Gastroesophageal sphincter (tissue), 4 donors: Measurements from ENCODE around the gene BAD. TPM values are rescaled to one million over a fixed set of nuclear protein-coding genes. Genes with fewer than 3 reads are reported as not detected.

Experiments
- ATAC-seq: fragments of 150-250 bp; one replicate; pipeline ENCODE4 v1.9.1; 2016; ENCODE audit warnings: mild to moderate bottlenecking, moderate library complexity
- H3K27ac ChIP-seq, 4 donors: fragments of 200-600 bp; sonication (generic) in 3 of 4; 1 replicate in 3 of 4; 2 replicates in 1 of 4; pipeline ENCODE4 v1.5.1; 2016 to 2019
- H3K27me3 ChIP-seq: fragments of 200-600 bp; sonication (generic); one replicate; pipeline ENCODE4 v1.5.1; 2019
- H3K36me3 ChIP-seq, 2 donors: fragments of 200-600 bp; sonication (generic); one replicate each; pipeline ENCODE4 v1.5.1; 2019; ENCODE audit warnings: control low read depth in 1 of 2
- H3K4me1 ChIP-seq, 3 donors: fragments of 200-600 bp; sonication (generic); 1 replicate in 2 of 3; 2 replicates in 1 of 3; pipeline ENCODE4 v1.5.1; 2016 to 2019; ENCODE audit warnings: control low read depth in 2 of 3
- H3K4me3 ChIP-seq, 2 donors: fragments of 200-600 bp; sonication (generic); one replicate each; pipeline ENCODE4 v1.5.1; 2019; ENCODE audit warnings: mild to moderate bottlenecking in 1 of 2, moderate library complexity in 1 of 2
- H3K9me3 ChIP-seq, 3 donors: fragments of 200-600 bp; sonication (generic); one replicate each; pipeline ENCODE4 v1.5.1; 2017 to 2019; ENCODE audit warnings: control low read depth in 2 of 3
- CTCF ChIP-seq, 4 experiments: fragments of 200-600 bp in 2 of 4; fragments of 450-650 bp in 2 of 4; sonication (generic) in 1 of 4; IDR thresholded peaks; one replicate each; pipeline ENCODE4 v1.5.1; 2017 to 2019; ENCODE audit warnings: antibody characterized with exemption in 4 of 4, mild to moderate bottlenecking in 2 of 4, moderate library complexity in 2 of 4
- EP300 ChIP-seq: sonication (generic); formaldehyde crosslinking; IDR thresholded peaks from one replicate; pipeline ENCODE4 v1.6.1; 2017; ENCODE audit warnings: antibody characterized with exemption, mild to moderate bottlenecking
- POLR2A ChIP-seq, 2 donors: fragments of 450-650 bp; IDR thresholded peaks; one replicate each; pipeline ENCODE4 v1.6.1; 2017; ENCODE audit warnings: antibody characterized with exemption in 2 of 2, mild to moderate bottlenecking in 2 of 2, moderate library complexity in 1 of 2
- POLR2AphosphoS5 ChIP-seq: sonication (generic); formaldehyde crosslinking; IDR thresholded peaks from one replicate; pipeline ENCODE4 v1.6.1; 2017; ENCODE audit warnings: antibody characterized with exemption
- WGBS, 2 donors: methylation state at CpG; one replicate each; pipeline ENCODE4 v1.1.5; 2018; ENCODE audit warnings: low coverage in 1 of 2; 5-methylcytosine and 5-hydroxymethylcytosine counted together
- total RNA-seq, 4 donors: library from RNA; depleted of rRNA; stranded (reverse); fragments of >200 nt; gene quantifications; one replicate each; pipeline ENCODE4 v1.1.0, GENCODE V29; 2016

Gene BAD
- total RNA-seq, 4 donors from 2014 or later, result 97.1 to 156 (median 135) TPM

GRCh38 chr11:64237484-64237951, 46.9 kb downstream of the BAD start:
- Histone ChIP-seq H3K4me1 (peaks cover 3 to 59% (median 26%) of the 10 kb centered on the region in 3 donors), H3K9me3 (no peaks in the 10 kb centered on the region), H3K4me3 (no peak overlapping the region), H3K27ac (peak overlapping the region in 1 of 4 donors; percentile 95), H3K36me3 (peaks cover 0 to 40% of the 10 kb centered on the region in 2 donors), H3K27me3 (no peaks in the 10 kb centered on the region)
- no peak for TF ChIP-seq EP300
- no peak for TF ChIP-seq POLR2AphosphoS5
- no peak for TF ChIP-seq POLR2A (IDR thresholded peaks at IDR 0.05)
- TF ChIP-seq CTCF (IDR thresholded peaks at IDR 0.05), result no peak
- 80 to 83% methylated on average over 1 of the region's 12 CpGs for WGBS, 2 donors
- ATAC-seq, result no peak

GRCh38 chr11:64235437-64236161, 48.9 kb downstream of the BAD start:
- ATAC-seq, result no peak
- Histone ChIP-seq H3K27me3 (no peaks in the 10 kb centered on the region), H3K27ac (peak overlapping the region; percentile 39 to 96 (median 94)), H3K9me3 (no peaks in the 10 kb centered on the region), H3K36me3 (peaks cover 0 to 40% of the 10 kb centered on the region in 2 donors), H3K4me1 (peaks cover 3 to 69% (median 25%) of the 10 kb centered on the region in 3 donors), H3K4me3 (peak overlapping the region; percentile 61 to 65)
- TF ChIP-seq POLR2A (IDR thresholded peaks at IDR 0.05) (no peak), EP300 (no peak), CTCF (IDR thresholded peaks at IDR 0.05) (no peak), POLR2AphosphoS5 (no peak)
- WGBS, 2 donors, result 80 to 83% methylated on average over 1 of the region's 12 CpGs

GRCh38 chr11:64234647-64235379, 49.7 kb downstream of the BAD start:
- Histone ChIP-seq H3K9me3 (no peaks in the 10 kb centered on the region), H3K4me1 (peaks cover 3 to 66% (median 19%) of the 10 kb centered on the region in 3 donors), H3K36me3 (peaks cover 0 to 40% of the 10 kb centered on the region in 2 donors), H3K4me3 (peak overlapping the region; percentile 61 to 65), H3K27me3 (no peaks in the 10 kb centered on the region), H3K27ac (peak overlapping the region; percentile 39 to 96 (median 94))
- no CpG with 5 or more reads among the region's 80 CpGs for WGBS, 2 donors
- peak; percentile 45 to 48 for TF ChIP-seq POLR2A (IDR thresholded peaks at IDR 0.05)
- TF ChIP-seq POLR2AphosphoS5, result no peak
- no peak for TF ChIP-seq EP300
- TF ChIP-seq CTCF (IDR thresholded peaks at IDR 0.05), result peak in 2 of 4 experiments; percentile 27 to 28
- ATAC-seq, result peak; percentile 47

- peak; percentile 83 for ATAC-seq
- no peaks in the 10 kb centered on the region for H3K9me3 ChIP-seq
- TF ChIP-seq POLR2A (IDR thresholded peaks at IDR 0.05), result peak; percentile 25 to 43
- no peak for TF ChIP-seq CTCF (IDR thresholded peaks at IDR 0.05)
- TF ChIP-seq POLR2AphosphoS5, result peak; percentile 40
- H3K27ac ChIP-seq, result peak within 1 kb of the TSS; percentile 39 to 96 (median 96)
- H3K4me3 ChIP-seq, result peak within 1 kb of the TSS; percentile 61 to 65
- H3K4me1 ChIP-seq, result peaks cover 3 to 68% (median 26%) of the 10 kb centered on the region in 3 donors
- no peaks in the 10 kb centered on the region for H3K27me3 ChIP-seq
- peaks cover 0 to 34% of the 10 kb centered on the region in 2 donors for H3K36me3 ChIP-seq
- 3% methylated on average over 5 of the region's 62 CpGs; no CpG with 5 or more reads in 1 of the 2 donors for WGBS, 2 donors
Measured at GRCh38 chr11:64233913-64234586, 50.4 kb downstream of the BAD start, which contains the start of gene VEGFB. VEGFB (plus strand) TSS chr11:64234584; CDS start chr11:64234834, 250 bp downstream.
